Stomach (tissue), 9 donors: ENCODE results near the gene PTX3. TPM values are rescaled to one million over a fixed set of nuclear protein-coding genes. Genes with fewer than 3 reads are reported as not detected.

ENCODE experiments used
- DNase-seq, 2 donors: peaks; one replicate each; pipeline versions ENCODE4 v3.0.0 to v3.0.0-alpha.2; 2013 to 2019
- H3K27ac ChIP-seq, 5 donors: fragments of 200-600 bp in 4 of 5; sonication (generic) in 4 of 5; one replicate each; pipeline ENCODE4 v1.5.1; 2013 to 2019; ENCODE audit warnings: mild to moderate bottlenecking in 1 of 5, moderate library complexity in 1 of 5
- H3K27me3 ChIP-seq, 3 donors: fragments of 200-600 bp; sonication (generic); one replicate each; pipeline ENCODE4 v1.5.1; 2017 to 2019; ENCODE audit warnings: mixed run types in 1 of 3
- H3K36me3 ChIP-seq, 4 donors: fragments of 200-600 bp; sonication (generic); 1 replicate in 3 of 4; 2 replicates in 1 of 4; pipeline ENCODE4 v1.5.1; 2016 to 2019
- H3K4me1 ChIP-seq, 4 donors: fragments of 200-600 bp; sonication (generic); one replicate each; pipeline ENCODE4 v1.5.1; 2016 to 2019
- H3K4me3 ChIP-seq, 4 donors: fragments of 200-600 bp; sonication (generic) in 3 of 4; one replicate each; pipeline ENCODE4 v1.5.1; 2016 to 2019; ENCODE audit warnings: mild to moderate bottlenecking in 1 of 4
- H3K9me3 ChIP-seq, 4 donors: fragments of 200-600 bp; sonication (generic); one replicate each; pipeline ENCODE4 v1.5.1; 2016 to 2019
- EP300 ChIP-seq: sonication (generic); formaldehyde crosslinking; IDR thresholded peaks from one replicate; pipeline ENCODE4 v1.6.1; 2017; ENCODE audit warnings: antibody characterized with exemption
- POLR2A ChIP-seq, 4 donors: fragments of 450-650 bp; IDR thresholded peaks; one replicate each; pipeline ENCODE4 v1.6.1; 2016; ENCODE audit warnings: antibody characterized with exemption in 4 of 4, control low read depth in 2 of 4, mild to moderate bottlenecking in 1 of 4, moderate library complexity in 1 of 4
- POLR2AphosphoS5 ChIP-seq, 3 donors: sonication (generic); formaldehyde crosslinking; IDR thresholded peaks; one replicate each; pipeline ENCODE4 v1.6.1; 2016; ENCODE audit warnings: antibody characterized with exemption in 3 of 3
- WGBS, 5 donors: extraction: QIAGEN DNeasy Blood & Tissue Kit in 3 of 5; methylation state at CpG; one replicate each; pipeline versions ENCODE4 v1.1.5 to v1.1.7; 2013 to 2018; 5-methylcytosine and 5-hydroxymethylcytosine counted together
- intact Hi-C: fragments of 100-400 bp; cut with DNase I; formaldehyde crosslinking; loops from one replicate; pipeline ENCODE4 v1.15.1; 2023; ENCODE audit warnings: low total_unique reads
- polyA plus RNA-seq, 3 donors: library from polyadenylated mRNA; stranded (reverse); fragments of 200-250 nt; gene quantifications; one replicate each; pipeline ENCODE4 v1.2.3, GENCODE V29; 2013
- total RNA-seq, 5 donors: library from RNA; depleted of rRNA; stranded (reverse); fragments of >200 nt; gene quantifications; one replicate each; pipeline versions ENCODE4 v1.1.0 to v1.2.3, GENCODE V29; 2014 to 2016
- TF ChIP-seq, protein P1 (sequence below), 7 experiments: fragments of 450-650 bp in 4 of 7; fragments of 200-600 bp in 3 of 7; sonication (generic) in 3 of 7; IDR thresholded peaks; one replicate each; pipeline ENCODE4 v1.5.1; 2016 to 2019; ENCODE audit warnings: antibody characterized with exemption in 7 of 7, control low read depth in 2 of 7, mild to moderate bottlenecking in 1 of 7
- donor health status: healthy with polysubstance abuse.
- donor health status: Bipolar disorder and iron deficiency.
- donor health status: healthy.

The PTX3 gene
- total and polyA plus RNA-seq, 8 donors: 0.45 to 25.7 (median 4.6) TPM

- Histone ChIP-seq H3K9me3 (no peaks in the 10 kb centered on the region), H3K36me3 (no peaks in the 10 kb centered on the region), H3K4me1 (no peaks in the 10 kb centered on the region), H3K27ac (no peak overlapping the region), H3K27me3 (no peaks in the 10 kb centered on the region), H3K4me3 (no peak overlapping the region)
- intact Hi-C loops: no loop called here
- TF ChIP-seq POLR2AphosphoS5 (IDR thresholded peaks at IDR 0.05) (no peak), EP300 (no peak), POLR2A (IDR thresholded peaks at IDR 0.05) (no peak)
- TF ChIP-seq, protein P1, sequence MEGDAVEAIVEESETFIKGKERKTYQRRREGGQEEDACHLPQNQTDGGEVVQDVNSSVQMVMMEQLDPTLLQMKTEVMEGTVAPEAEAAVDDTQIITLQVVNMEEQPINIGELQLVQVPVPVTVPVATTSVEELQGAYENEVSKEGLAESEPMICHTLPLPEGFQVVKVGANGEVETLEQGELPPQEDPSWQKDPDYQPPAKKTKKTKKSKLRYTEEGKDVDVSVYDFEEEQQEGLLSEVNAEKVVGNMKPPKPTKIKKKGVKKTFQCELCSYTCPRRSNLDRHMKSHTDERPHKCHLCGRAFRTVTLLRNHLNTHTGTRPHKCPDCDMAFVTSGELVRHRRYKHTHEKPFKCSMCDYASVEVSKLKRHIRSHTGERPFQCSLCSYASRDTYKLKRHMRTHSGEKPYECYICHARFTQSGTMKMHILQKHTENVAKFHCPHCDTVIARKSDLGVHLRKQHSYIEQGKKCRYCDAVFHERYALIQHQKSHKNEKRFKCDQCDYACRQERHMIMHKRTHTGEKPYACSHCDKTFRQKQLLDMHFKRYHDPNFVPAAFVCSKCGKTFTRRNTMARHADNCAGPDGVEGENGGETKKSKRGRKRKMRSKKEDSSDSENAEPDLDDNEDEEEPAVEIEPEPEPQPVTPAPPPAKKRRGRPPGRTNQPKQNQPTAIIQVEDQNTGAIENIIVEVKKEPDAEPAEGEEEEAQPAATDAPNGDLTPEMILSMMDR (IDR thresholded peaks at IDR 0.05): no peak
- 71 to 82% (median 72%) methylated on average over 2 of the region's 2 CpGs for WGBS, 5 donors
- no peak for DNase-seq
These were observed 18.5 kb upstream of the PTX3 start for GRCh38 chr3:157418104-157418503.

DNA sequence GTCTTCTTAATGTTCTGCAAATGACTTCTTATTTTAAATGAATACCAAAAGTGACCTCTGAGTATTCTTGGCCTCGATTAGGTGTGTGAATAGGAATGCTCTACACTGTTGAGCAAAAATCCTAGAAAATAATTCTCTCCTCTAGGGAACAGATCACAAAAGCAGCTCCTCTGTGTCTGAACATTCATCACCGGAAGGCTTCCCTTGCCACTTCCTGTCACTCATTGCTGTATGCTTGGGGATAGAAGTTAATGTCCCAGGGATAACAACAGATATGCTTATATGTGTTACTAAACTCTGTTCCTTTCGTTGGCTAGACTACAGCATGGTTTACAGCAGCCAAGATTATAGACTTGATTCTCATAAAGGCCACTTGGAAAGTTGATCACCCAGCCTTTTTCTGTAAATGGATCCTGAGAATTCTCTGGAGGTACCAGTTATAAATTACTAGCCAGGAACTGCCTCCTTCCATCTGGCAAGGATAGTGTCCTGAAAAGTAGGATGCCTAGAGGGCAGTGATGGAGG is 16.0 kb upstream of the PTX3 start:
- H3K36me3 ChIP-seq: no peaks in the 10 kb centered on the region
- no peak for DNase-seq
- H3K9me3 ChIP-seq: no peaks in the 10 kb centered on the region
- H3K27me3 ChIP-seq: no peaks in the 10 kb centered on the region
- TF ChIP-seq POLR2AphosphoS5 (IDR thresholded peaks at IDR 0.05) (no peak), POLR2A (IDR thresholded peaks at IDR 0.05) (no peak), EP300 (no peak)
- TF ChIP-seq, protein P1 (IDR thresholded peaks at IDR 0.05): no peak
- 70 to 83% (median 71%) methylated on average over 3 of the region's 3 CpGs for WGBS, 5 donors
- no peaks in the 10 kb centered on the region for H3K4me1 ChIP-seq
- intact Hi-C loops: no loop called here
- H3K4me3 ChIP-seq: no peak overlapping the region
- H3K27ac ChIP-seq: no peak overlapping the region

GRCh38 chr3:157423337-157423736 is 13.3 kb upstream of the PTX3 start:
- no peaks in the 10 kb centered on the region for H3K9me3 ChIP-seq
- no peak overlapping the region for H3K4me3 ChIP-seq
- no peaks in the 10 kb centered on the region for H3K4me1 ChIP-seq
- TF ChIP-seq, protein P1 (IDR thresholded peaks at IDR 0.05): no peak
- TF ChIP-seq POLR2AphosphoS5 (IDR thresholded peaks at IDR 0.05): no peak
- TF ChIP-seq EP300: no peak
- no peak for TF ChIP-seq POLR2A (IDR thresholded peaks at IDR 0.05)
- intact Hi-C loops: no loop called here
- DNase-seq: no peak
- H3K36me3 ChIP-seq: no peaks in the 10 kb centered on the region
- no peaks in the 10 kb centered on the region for H3K27me3 ChIP-seq
- no peak overlapping the region for H3K27ac ChIP-seq

GRCh38 chr3:157427901-157428300 is 8.7 kb upstream of the PTX3 start:
- intact Hi-C loops: no loop called here
- WGBS, 5 donors: 67 to 92% (median 81%) methylated on average over 4 of the region's 4 CpGs
- H3K9me3 ChIP-seq: no peaks in the 10 kb centered on the region
- H3K4me3 ChIP-seq: no peak overlapping the region
- no peaks in the 10 kb centered on the region for H3K27me3 ChIP-seq
- DNase-seq: no peak
- TF ChIP-seq POLR2A (IDR thresholded peaks at IDR 0.05): no peak
- H3K27ac ChIP-seq: no peak overlapping the region
- H3K36me3 ChIP-seq: no peaks in the 10 kb centered on the region
- no peaks in the 10 kb centered on the region for H3K4me1 ChIP-seq

DNA sequence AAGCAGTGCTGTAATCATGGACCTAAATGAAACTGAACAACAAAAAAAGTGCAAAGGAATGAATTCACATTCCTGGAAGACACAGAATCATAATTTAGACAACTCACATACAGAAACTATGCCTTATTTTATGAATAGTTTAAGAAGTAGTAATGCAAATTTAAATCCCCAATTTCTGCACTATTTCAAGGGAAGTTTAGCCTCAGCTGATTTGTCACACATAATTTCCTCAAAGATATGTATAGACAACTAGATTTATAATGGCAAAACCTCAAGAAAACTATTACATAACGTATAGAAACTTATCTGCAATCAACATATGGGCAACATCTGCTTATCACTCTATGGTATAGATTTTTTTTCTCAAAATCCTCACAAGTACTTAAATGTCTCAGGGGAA is 7.8 kb upstream of the PTX3 start:
- no peaks in the 10 kb centered on the region for H3K9me3 ChIP-seq
- H3K4me3 ChIP-seq: no peak overlapping the region
- H3K27me3 ChIP-seq: no peaks in the 10 kb centered on the region
- intact Hi-C loops: no loop called here
- no peaks in the 10 kb centered on the region for H3K36me3 ChIP-seq
- TF ChIP-seq POLR2A (IDR thresholded peaks at IDR 0.05): no peak
- TF ChIP-seq POLR2AphosphoS5 (IDR thresholded peaks at IDR 0.05): no peak
- no peak for TF ChIP-seq EP300
- TF ChIP-seq, protein P1 (IDR thresholded peaks at IDR 0.05): no peak
- H3K27ac ChIP-seq: no peak overlapping the region
- 58 to 73% (median 67%) methylated on average over 1 of the region's 1 CpG for WGBS, 5 donors
- no peak for DNase-seq
- no peaks in the 10 kb centered on the region for H3K4me1 ChIP-seq
